Measurements from ENCODE around the gene RNF214. TPM values are rescaled to one million over a fixed set of nuclear protein-coding genes. Genes with fewer than 3 reads are reported as not detected.

Gene RNF214
- total RNA-seq, 3 donors from 2014 or later = 12.3 to 13.3 (median 12.5) TPM

GRCh38 chr11:117289795-117290194 lies 57.3 kb downstream of the RNF214 start:
- H3K27me3 ChIP-seq = no peaks in the 10 kb centered on the region
- no peak overlapping the region for H3K4me3 ChIP-seq
- H3K4me1 ChIP-seq = no peaks in the 10 kb centered on the region
- intact Hi-C loops (cut with DNase I; ENCODE audit: low total_unique reads) = no loop called here
- DNase-seq (ENCODE audit: low spot score in 2 of 2) = no peak
- H3K27ac ChIP-seq = no peak overlapping the region
- TF ChIP-seq POLR2A (IDR thresholded peaks at IDR 0.05) (no peak), CTCF (IDR thresholded peaks at IDR 0.05) (no peak), POLR2AphosphoS5 (IDR thresholded peaks at IDR 0.05) (no peak)
- H3K9me3 ChIP-seq = no peaks in the 10 kb centered on the region
- H3K36me3 ChIP-seq = peaks cover 11% of the 10 kb centered on the region

DNA sequence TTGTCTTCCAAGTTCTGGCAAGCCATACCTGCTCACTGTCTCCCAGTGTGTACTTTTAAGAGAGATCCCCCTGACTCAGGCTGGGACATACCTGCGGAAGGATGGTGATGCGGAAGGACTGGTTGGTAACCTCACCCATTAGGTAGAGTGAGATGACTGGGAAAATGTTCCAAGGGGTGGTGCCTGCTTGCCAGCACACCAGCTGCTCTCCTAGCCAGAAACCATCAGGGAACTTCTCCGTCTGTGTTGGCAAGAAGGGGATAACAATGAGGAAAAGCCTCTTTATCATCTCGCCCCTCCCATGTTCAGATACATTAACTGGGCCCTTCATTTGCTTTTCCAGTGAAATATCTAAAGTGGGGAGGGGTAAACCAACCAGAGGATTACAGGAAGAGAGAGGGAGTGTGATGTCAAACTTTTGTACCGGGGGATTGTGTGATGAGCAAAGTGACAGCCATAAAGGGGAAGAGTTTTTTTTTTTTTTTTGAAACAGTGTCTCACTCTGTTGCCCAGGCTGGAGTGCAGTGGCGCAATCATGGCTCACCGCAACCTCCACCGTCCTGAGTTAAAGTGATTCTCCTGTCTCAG lies 58.4 kb downstream of the RNF214 start, which contains the start of gene BACE1-AS:
Gene BACE1-AS (plus strand): TSS at position 538 of the 588 bp plus-strand sequence.
- DNase-seq (ENCODE audit: low spot score in 2 of 2) = no peak
- no peaks in the 10 kb centered on the region for H3K4me1 ChIP-seq
- TF ChIP-seq POLR2A (IDR thresholded peaks at IDR 0.05) = no peak
- TF ChIP-seq CTCF (IDR thresholded peaks at IDR 0.05) = no peak
- TF ChIP-seq POLR2AphosphoS5 (IDR thresholded peaks at IDR 0.05) = no peak
- no peaks in the 10 kb centered on the region for H3K9me3 ChIP-seq
- no peak within 1 kb of the TSS for H3K27ac ChIP-seq
- H3K4me3 ChIP-seq = no peak within 1 kb of the TSS
- H3K36me3 ChIP-seq = peaks cover 11% of the 10 kb centered on the region
- intact Hi-C loops (cut with DNase I; ENCODE audit: low total_unique reads) = no loop called here
- H3K27me3 ChIP-seq = no peaks in the 10 kb centered on the region

DNA sequence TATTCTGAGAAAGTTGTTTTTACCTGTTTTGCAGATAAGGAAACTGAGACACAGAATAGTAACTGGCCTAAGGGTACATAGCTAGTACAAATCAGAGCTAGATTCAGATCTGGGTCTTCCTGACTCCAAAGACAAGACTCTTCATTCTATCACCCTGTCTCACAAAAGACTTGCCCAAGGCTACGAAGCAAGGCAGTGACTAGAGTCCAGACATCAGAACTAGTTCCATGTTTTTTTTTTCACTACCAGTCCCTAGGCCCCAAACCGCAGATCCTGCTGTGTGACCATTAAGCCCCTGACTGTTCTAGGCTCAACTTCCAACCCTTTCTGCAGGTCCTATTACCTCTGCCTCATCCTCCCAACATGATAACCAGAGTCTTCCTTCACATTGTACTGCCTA lies 60.1 kb downstream of the RNF214 start:
- H3K4me3 ChIP-seq = no peak overlapping the region
- intact Hi-C loops (cut with DNase I; ENCODE audit: low total_unique reads) = loop anchor here (1.0 kb wide), 1 partner anchor 18 kb away; no protein-coding TSS in a partner anchor
- no peak for DNase-seq (ENCODE audit: low spot score in 2 of 2)
- peaks cover 7% of the 10 kb centered on the region for H3K36me3 ChIP-seq
- no peaks in the 10 kb centered on the region for H3K4me1 ChIP-seq
- no peaks in the 10 kb centered on the region for H3K9me3 ChIP-seq
- no peaks in the 10 kb centered on the region for H3K27me3 ChIP-seq
- no peak overlapping the region for H3K27ac ChIP-seq
- TF ChIP-seq POLR2AphosphoS5 (IDR thresholded peaks at IDR 0.05) (no peak), CTCF (IDR thresholded peaks at IDR 0.05) (no peak), POLR2A (IDR thresholded peaks at IDR 0.05) (no peak)

DNA sequence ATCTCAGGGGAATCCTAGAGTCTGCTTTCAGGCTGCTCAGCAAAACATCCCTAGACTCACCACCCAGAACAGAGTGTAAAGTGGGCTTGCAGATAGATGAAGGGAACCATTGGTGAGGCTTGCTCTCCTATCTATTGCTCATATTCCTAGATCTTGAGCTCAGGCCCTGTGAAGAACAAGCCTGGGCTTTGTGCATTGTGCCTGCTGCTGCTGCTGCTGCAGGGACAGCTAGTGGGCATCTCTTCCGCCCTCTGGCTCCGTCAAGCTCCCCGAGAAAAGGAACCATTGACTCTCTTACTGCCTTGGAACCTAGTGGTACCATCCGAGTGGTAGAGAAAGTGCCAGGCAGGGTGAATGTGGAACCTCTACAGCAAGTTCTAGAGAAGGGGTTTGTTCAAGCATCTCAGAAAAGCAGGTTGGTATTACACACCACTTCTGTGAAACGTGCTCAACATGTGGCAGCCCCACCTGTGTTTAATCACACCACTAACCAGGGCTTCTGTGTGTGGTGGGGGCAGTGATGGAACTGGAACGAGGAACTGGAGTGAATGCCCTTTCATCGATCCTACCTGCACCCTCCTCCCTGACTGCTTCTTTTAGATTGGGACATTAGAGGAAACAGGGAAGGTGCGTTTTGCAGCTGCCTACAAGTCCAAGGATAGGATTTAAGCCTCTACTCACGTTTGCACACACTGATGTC lies 63.1 kb downstream of the RNF214 start:
- no peak for DNase-seq (ENCODE audit: low spot score in 2 of 2)
- TF ChIP-seq POLR2A (IDR thresholded peaks at IDR 0.05) (no peak), CTCF (IDR thresholded peaks at IDR 0.05) (no peak), POLR2AphosphoS5 (IDR thresholded peaks at IDR 0.05) (no peak)
- H3K36me3 ChIP-seq = no peaks in the 10 kb centered on the region

DNA sequence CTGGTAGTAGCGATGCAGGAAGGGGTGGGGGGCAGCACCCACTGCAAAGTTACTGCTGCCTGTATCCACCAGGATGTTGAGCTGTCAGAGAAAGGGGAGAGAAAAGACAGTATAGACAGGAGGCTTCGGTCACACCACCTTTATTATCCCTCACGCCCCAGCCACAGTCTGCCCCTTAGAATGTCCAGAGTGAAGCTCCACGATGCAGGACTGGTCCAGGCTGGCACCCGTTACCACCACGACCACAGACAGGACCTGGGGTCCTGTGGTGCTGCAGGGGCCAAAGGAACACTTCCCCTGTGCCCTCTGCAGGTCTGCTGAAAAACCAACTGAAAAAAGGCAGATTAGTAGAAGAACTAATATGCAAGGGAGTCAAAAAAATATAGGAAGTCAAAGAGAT lies 64.4 kb downstream of the RNF214 start:
- Histone ChIP-seq H3K4me3 (no peak overlapping the region), H3K4me1 (peaks cover 0 to 8% of the 10 kb centered on the region in 2 donors), H3K27ac (no peak overlapping the region), H3K9me3 (no peaks in the 10 kb centered on the region), H3K36me3 (no peaks in the 10 kb centered on the region), H3K27me3 (no peaks in the 10 kb centered on the region)
- intact Hi-C loops (cut with DNase I; ENCODE audit: low total_unique reads) = no loop called here
- DNase-seq (ENCODE audit: low spot score in 2 of 2) = no peak
- TF ChIP-seq CTCF (IDR thresholded peaks at IDR 0.05) (no peak), POLR2A (IDR thresholded peaks at IDR 0.05) (no peak), POLR2AphosphoS5 (IDR thresholded peaks at IDR 0.05) (no peak)

More for the DNA sequence above, 63.1 kb downstream of the RNF214 start:
- Histone ChIP-seq H3K4me3 (no peak overlapping the region), H3K9me3 (no peaks in the 10 kb centered on the region), H3K4me1 (peaks cover 0 to 6% of the 10 kb centered on the region in 2 donors), H3K27ac (no peak overlapping the region), H3K27me3 (no peaks in the 10 kb centered on the region)
- intact Hi-C loops (cut with DNase I; ENCODE audit: low total_unique reads) = no loop called here
